ENCODE data around the gene IL17F. TPM values are rescaled to one million over a fixed set of nuclear protein-coding genes. Genes with fewer than 3 reads are reported as not detected.
A peak's percentile ranks its signal among the peaks of the same experiment; 100 is the strongest.

IL17F gene
- total RNA-seq, 6 experiments from 2014 or later = not detected

DNA sequence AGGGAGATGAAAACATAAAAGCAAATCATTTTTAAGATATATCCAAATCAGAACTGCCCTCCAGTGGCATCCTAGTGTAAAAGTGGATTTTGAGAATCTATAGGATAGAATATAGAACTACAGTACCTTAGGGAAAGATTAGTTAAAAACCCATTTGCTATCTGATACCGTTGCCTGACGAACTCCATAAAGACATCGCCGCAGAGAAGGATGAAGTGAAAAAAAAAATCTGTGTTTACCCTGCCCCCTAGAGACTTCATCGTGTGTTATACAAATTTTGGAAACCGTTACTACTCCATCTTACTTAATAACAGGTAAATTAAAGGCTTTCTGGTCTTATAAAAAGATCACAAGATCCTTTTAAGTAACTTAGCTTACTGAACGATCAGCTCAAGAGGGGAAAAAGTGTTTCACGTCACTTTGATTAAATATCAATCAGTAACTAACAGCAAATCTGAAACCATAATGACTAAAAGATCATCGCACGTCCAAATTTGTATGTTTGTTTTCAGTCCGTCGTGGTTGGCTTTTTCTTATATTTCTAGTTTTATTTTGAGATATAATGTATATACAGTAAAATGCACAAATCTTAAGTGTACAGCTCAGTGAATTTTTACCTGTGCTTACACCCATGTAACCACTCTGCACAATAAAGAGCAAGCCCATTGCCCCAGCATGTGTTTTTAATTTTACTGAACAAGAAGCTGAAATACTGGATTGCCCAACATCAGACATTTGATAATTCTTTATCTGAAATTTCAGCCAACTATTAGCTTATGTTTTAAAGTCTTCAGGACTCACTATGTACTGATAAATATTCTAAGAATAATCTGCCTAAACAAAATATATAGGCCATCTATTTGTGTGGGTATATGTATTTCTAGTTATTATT lies 41.1 kb upstream of the IL17F start:
- peaks cover 21% of the 10 kb centered on the region for H3K4me1 Mint-ChIP-seq (ENCODE audit: low read depth)
- H3K9me3 Mint-ChIP-seq = no peaks in the 10 kb centered on the region
- no peaks in the 10 kb centered on the region for H3K27me3 Mint-ChIP-seq (ENCODE audit: insufficient read depth)
- peaks cover 16% of the 10 kb centered on the region; the same call in 1 of the 2 replicates for H3K36me3 Mint-ChIP-seq (ENCODE audit: low read depth)
- no peak overlapping the region for H3K27ac Mint-ChIP-seq
- TF ChIP-seq, protein P1, sequence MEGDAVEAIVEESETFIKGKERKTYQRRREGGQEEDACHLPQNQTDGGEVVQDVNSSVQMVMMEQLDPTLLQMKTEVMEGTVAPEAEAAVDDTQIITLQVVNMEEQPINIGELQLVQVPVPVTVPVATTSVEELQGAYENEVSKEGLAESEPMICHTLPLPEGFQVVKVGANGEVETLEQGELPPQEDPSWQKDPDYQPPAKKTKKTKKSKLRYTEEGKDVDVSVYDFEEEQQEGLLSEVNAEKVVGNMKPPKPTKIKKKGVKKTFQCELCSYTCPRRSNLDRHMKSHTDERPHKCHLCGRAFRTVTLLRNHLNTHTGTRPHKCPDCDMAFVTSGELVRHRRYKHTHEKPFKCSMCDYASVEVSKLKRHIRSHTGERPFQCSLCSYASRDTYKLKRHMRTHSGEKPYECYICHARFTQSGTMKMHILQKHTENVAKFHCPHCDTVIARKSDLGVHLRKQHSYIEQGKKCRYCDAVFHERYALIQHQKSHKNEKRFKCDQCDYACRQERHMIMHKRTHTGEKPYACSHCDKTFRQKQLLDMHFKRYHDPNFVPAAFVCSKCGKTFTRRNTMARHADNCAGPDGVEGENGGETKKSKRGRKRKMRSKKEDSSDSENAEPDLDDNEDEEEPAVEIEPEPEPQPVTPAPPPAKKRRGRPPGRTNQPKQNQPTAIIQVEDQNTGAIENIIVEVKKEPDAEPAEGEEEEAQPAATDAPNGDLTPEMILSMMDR (IDR thresholded peaks at IDR 0.05) = peak; percentile 69
- DNase-seq = peak; percentile 8
- H3K4me3 Mint-ChIP-seq = no peak overlapping the region

DNA sequence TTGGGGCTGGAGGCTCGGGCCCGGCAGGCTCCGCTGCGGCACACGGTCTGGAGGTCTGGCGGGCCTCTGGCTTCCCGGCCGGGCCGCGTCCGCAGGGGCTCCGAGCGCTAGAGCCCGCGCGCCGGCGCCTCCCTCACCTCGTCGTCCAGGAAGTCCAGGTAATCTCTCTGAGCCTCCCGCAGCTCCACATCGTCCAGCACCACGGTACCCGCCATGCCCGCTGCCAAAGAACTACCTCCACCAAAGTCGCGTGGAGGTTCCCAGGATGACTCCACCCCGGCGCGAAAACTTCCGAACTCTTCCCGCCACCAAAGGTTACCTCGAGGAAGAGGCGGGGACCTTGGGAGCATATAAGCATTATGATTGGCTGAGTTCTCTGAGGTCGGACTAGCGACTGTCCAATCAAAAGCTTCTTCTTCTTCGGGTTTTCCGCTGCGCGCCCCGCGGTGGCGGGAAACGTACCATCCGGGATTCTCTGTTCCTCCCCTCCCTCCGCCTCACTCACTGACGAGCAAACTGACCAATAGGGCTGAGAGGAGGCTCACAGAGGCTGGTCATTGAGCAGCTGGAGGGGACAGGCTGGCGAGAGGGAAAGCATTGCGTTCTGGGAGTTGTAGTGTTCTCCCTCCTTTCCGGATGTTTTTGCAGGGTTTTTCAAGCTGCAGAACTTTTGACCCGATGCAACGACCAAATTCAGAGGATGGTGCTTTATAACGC lies 40.3 kb upstream of the IL17F start, which contains the start of gene MCM3:
Gene MCM3, minus strand, starts transcription at position 283 of the 717 bp plus-strand sequence. Its CDS starts 68 bp downstream, at position 215.
- TF ChIP-seq, protein P1 (IDR thresholded peaks at IDR 0.05) = no peak
- Mint-ChIP-seq H3K4me3 (no peak within 1 kb of the TSS), H3K4me1 (ENCODE audit: low read depth) (peaks cover 21% of the 10 kb centered on the region), H3K36me3 (ENCODE audit: low read depth) (peaks cover 20% of the 10 kb centered on the region; the same call in 1 of the 2 replicates), H3K27me3 (ENCODE audit: insufficient read depth) (no peaks in the 10 kb centered on the region), H3K9me3 (no peaks in the 10 kb centered on the region), H3K27ac (no peak within 1 kb of the TSS; the same call in 1 of the 2 replicates)
- peak; percentile 99 for DNase-seq

DNA sequence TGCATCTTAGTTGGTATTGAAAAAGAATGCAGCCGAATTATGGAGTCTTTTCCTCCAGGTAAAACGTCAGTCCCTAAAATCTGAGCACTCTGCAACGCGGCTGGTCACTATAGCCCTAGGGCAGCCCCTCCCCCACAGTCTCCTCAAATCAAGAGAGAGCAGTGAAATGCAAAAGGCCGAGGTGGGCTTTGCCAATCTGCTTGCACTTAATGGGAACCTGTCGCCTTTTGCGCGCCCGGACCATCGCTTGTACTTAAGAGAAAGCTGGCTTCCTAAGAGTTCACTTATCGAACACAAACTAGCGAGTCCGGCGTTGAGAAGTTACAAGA lies 39.8 kb upstream of the IL17F start:
- no peak overlapping the region; the same call in 1 of the 2 replicates for H3K27ac Mint-ChIP-seq
- no peak overlapping the region for H3K4me3 Mint-ChIP-seq
- H3K36me3 Mint-ChIP-seq (ENCODE audit: low read depth) = peaks cover 20% of the 10 kb centered on the region; the same call in 1 of the 2 replicates
- DNase-seq = peak; percentile 4
- TF ChIP-seq, protein P1 (IDR thresholded peaks at IDR 0.05) = no peak
- H3K4me1 Mint-ChIP-seq (ENCODE audit: low read depth) = peaks cover 21% of the 10 kb centered on the region
- no peaks in the 10 kb centered on the region for H3K9me3 Mint-ChIP-seq
- H3K27me3 Mint-ChIP-seq (ENCODE audit: insufficient read depth) = no peaks in the 10 kb centered on the region

DNA sequence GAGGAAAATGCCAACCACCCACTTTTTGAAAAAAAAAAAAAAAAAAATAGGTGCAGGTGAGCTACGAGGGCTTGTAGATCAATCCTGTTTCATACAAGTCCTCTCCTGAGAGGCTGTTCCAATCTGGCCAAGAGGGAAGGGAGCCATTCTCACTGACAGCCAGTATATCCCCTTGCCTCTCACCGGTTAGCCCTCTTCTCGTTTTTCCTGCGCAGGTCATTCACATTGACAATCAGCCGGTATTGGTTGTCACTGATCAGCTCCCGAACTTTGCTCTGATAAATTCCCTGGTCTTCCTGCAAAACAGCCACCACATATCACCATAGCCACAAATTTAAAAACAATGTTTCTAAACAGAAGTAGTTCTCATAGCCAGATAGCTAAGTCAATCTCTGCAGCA lies 38.8 kb upstream of the IL17F start:
- TF ChIP-seq, protein P1 (IDR thresholded peaks at IDR 0.05) = no peak
- no peaks in the 10 kb centered on the region for H3K9me3 Mint-ChIP-seq
- H3K27ac Mint-ChIP-seq = peak overlapping the region; percentile 59

DNA sequence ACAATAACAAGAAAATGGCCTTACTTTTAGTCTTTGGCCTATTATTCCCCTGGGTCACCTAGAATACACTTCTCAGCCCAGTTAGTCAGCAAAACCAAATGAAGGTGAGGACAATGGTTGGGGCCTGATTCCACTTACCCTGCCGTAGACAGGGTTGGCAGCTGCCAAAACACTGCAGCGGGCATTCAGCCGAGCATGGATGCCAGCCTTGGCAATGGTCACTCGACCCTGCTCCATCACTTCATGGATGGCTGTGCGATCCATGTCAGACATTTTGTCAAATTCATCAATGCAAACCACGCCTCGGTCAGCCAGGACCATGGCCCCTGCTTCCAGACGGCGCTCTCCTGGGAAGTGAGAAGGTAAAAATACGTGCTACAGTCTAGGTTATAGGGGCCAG lies 31.8 kb upstream of the IL17F start:
- Mint-ChIP-seq H3K4me3 (no peak overlapping the region), H3K27me3 (ENCODE audit: insufficient read depth) (no peaks in the 10 kb centered on the region; the same call in 1 of the 2 replicates), H3K4me1 (ENCODE audit: low read depth) (peaks cover 13% of the 10 kb centered on the region; the same call in 1 of the 2 replicates), H3K9me3 (no peaks in the 10 kb centered on the region), H3K36me3 (ENCODE audit: low read depth) (peaks cover 24% of the 10 kb centered on the region), H3K27ac (no peak overlapping the region)
- TF ChIP-seq, protein P1 (IDR thresholded peaks at IDR 0.05) = no peak
- no peak for DNase-seq

More for the DNA sequence above, 38.8 kb upstream of the IL17F start:
- DNase-seq = no peak
- H3K36me3 Mint-ChIP-seq (ENCODE audit: low read depth) = peaks cover 20% of the 10 kb centered on the region; the same call in 1 of the 2 replicates
- H3K4me1 Mint-ChIP-seq (ENCODE audit: low read depth) = peaks cover 21% of the 10 kb centered on the region
- H3K27me3 Mint-ChIP-seq (ENCODE audit: insufficient read depth) = no peaks in the 10 kb centered on the region
- no peak overlapping the region for H3K4me3 Mint-ChIP-seq

All from HFFc6 (cell line).